GM18502 (cell line): Measurements from ENCODE around the gene TMEM131.
A peak's percentile ranks its signal among the peaks of the same experiment; 100 is the strongest.

Source experiments
- ATAC-seq: cut with Tn5 transposase; IDR thresholded peaks from one replicate; pipeline ENCODE4 v1.9.1; 2021; ENCODE audit warnings: mild to moderate bottlenecking; ENCODE audit not compliant: unreplicated experiment, poor library complexity

Gene TMEM131

GRCh38 chr2:98020992-98021713 is 25.4 kb upstream of the TMEM131 start:
- no peak for ATAC-seq

GRCh38 chr2:98020516-98020915 is 24.8 kb upstream of the TMEM131 start:
- no peak for ATAC-seq

GRCh38 chr2:98016908-98017670 is 21.3 kb upstream of the TMEM131 start:
- ATAC-seq: no peak

- no peak for ATAC-seq
Observed at GRCh38 chr2:98015671-98016070, 19.9 kb upstream of the TMEM131 start.

- no peak for ATAC-seq
Observed at GRCh38 chr2:98014379-98014778, 18.6 kb upstream of the TMEM131 start.

GRCh38 chr2:98013407-98014042 is 17.8 kb upstream of the TMEM131 start:
- ATAC-seq: no peak

GRCh38 chr2:98012561-98012991 is 16.8 kb upstream of the TMEM131 start:
- ATAC-seq: peak; percentile 82

- ATAC-seq: no peak
Observed at GRCh38 chr2:98009887-98010760, 14.4 kb upstream of the TMEM131 start.

- ATAC-seq: no peak
Observed at GRCh38 chr2:98008415-98008814, 12.7 kb upstream of the TMEM131 start.

- ATAC-seq: no peak
Observed at GRCh38 chr2:98006378-98006777, 10.6 kb upstream of the TMEM131 start.

- no peak for ATAC-seq
Observed at GRCh38 chr2:98004613-98005012, 8.9 kb upstream of the TMEM131 start.

- no peak for ATAC-seq
Observed at GRCh38 chr2:98004047-98004446, 8.3 kb upstream of the TMEM131 start.

- no peak for ATAC-seq
Observed at GRCh38 chr2:97999536-97999935, 3.8 kb upstream of the TMEM131 start.

GRCh38 chr2:97998431-97999005 is 2.8 kb upstream of the TMEM131 start:
- ATAC-seq: no peak

- no peak for ATAC-seq
Observed at GRCh38 chr2:97997784-97998392, 2.1 kb upstream of the TMEM131 start.

GRCh38 chr2:97996679-97997078 is 931 bp upstream of the TMEM131 start:
- ATAC-seq: no peak

GRCh38 chr2:97995026-97995733 is 568 bp downstream of the TMEM131 start:
- ATAC-seq: peak; percentile 35

GRCh38 chr2:97994476-97994875 is 1.3 kb downstream of the TMEM131 start:
- no peak for ATAC-seq

- no peak for ATAC-seq
Observed at GRCh38 chr2:97993926-97994325, 1.8 kb downstream of the TMEM131 start.
